H9 (cell line): Measurements from ENCODE around the gene CARD19. TPM values are rescaled to one million over a fixed set of nuclear protein-coding genes. Genes with fewer than 3 reads are reported as not detected.

Source experiments
- DNase-seq: peaks from one replicate; pipeline ENCODE4 v3.0.0-alpha.2; 2017
- H2AFZ ChIP-seq: one replicate; pipeline ENCODE4 v1.6.1; 2013; ENCODE audit warnings: mild to moderate bottlenecking, low read length, control low read depth, moderate library complexity
- H2AK5ac ChIP-seq: 2 replicates; pipeline ENCODE4 v1.6.1; 2013; ENCODE audit warnings: low read length, control low read depth, mixed read lengths; ENCODE audit not compliant: insufficient read length
- H2BK120ac ChIP-seq: one replicate; pipeline ENCODE4 v1.6.1; 2013; ENCODE audit warnings: low read depth, mild to moderate bottlenecking, low read length, control low read depth, inconsistent platforms; ENCODE audit not compliant: poor library complexity, severe bottlenecking
- H2BK12ac ChIP-seq: 2 replicates; pipeline ENCODE4 v1.6.1; 2013; ENCODE audit warnings: low read length, control low read depth, mixed read lengths, low read depth; ENCODE audit not compliant: insufficient read length
- H2BK15ac ChIP-seq: 2 replicates; pipeline ENCODE4 v1.6.1; 2013; ENCODE audit warnings: low read depth, low read length, control low read depth
- H2BK20ac ChIP-seq: one replicate; pipeline ENCODE4 v1.6.1; 2013; ENCODE audit warnings: low read depth, mild to moderate bottlenecking, low read length, control low read depth, inconsistent platforms; ENCODE audit not compliant: poor library complexity, severe bottlenecking
- H2BK5ac ChIP-seq: 2 replicates; pipeline ENCODE4 v1.6.1; 2013; ENCODE audit warnings: low read length, control low read depth, mixed read lengths; ENCODE audit not compliant: insufficient read length
- H3K14ac ChIP-seq: 2 replicates; pipeline ENCODE4 v1.6.1; 2013; ENCODE audit warnings: low read length, control low read depth; ENCODE audit not compliant: insufficient read depth
- H3K18ac ChIP-seq: 2 replicates; pipeline ENCODE4 v1.6.1; 2013; ENCODE audit warnings: low read depth, mild to moderate bottlenecking, mixed read lengths, low read length, control low read depth; ENCODE audit not compliant: insufficient read length
- H3K23ac ChIP-seq: 2 replicates; pipeline ENCODE4 v1.6.1; 2013; ENCODE audit warnings: low read length, control low read depth, mixed read lengths, low read depth; ENCODE audit not compliant: insufficient read length
- H3K23me2 ChIP-seq: 2 replicates; pipeline ENCODE4 v1.6.1; 2013; ENCODE audit warnings: low read depth, mild to moderate bottlenecking, mixed read lengths, low read length, control low read depth; ENCODE audit not compliant: insufficient read length, poor library complexity, severe bottlenecking
- H3K27ac ChIP-seq: 2 replicates; pipeline ENCODE4 v1.5.1; 2013; ENCODE audit warnings: low read length, control low read depth, mixed read lengths, low read depth; ENCODE audit not compliant: insufficient read length
- H3K27me3 ChIP-seq: 2 replicates; pipeline ENCODE4 v1.6.1; 2013; ENCODE audit warnings: low read length, control low read depth, inconsistent platforms; ENCODE audit not compliant: insufficient read depth
- H3K4ac ChIP-seq: 2 replicates; pipeline ENCODE4 v1.6.1; 2013; ENCODE audit warnings: low read depth, mild to moderate bottlenecking, control low read depth, inconsistent platforms, low read length, moderate library complexity
- H3K4me1 ChIP-seq: 2 replicates; pipeline ENCODE4 v1.6.1; 2013; ENCODE audit warnings: low read length, control low read depth, inconsistent platforms; ENCODE audit not compliant: insufficient read depth
- H3K4me2 ChIP-seq: 2 replicates; pipeline ENCODE4 v1.6.1; 2013; ENCODE audit warnings: low read length, control low read depth, mixed read lengths; ENCODE audit not compliant: insufficient read length, insufficient read depth
- H3K56ac ChIP-seq: 2 replicates; pipeline ENCODE4 v1.6.1; 2013; ENCODE audit warnings: low read depth, mild to moderate bottlenecking, mixed read lengths, low read length, control low read depth; ENCODE audit not compliant: insufficient read length
- H3K79me1 ChIP-seq: 2 replicates; pipeline ENCODE4 v1.6.1; 2013; ENCODE audit warnings: low read depth, mild to moderate bottlenecking, moderate library complexity, low read length, control low read depth, inconsistent platforms; ENCODE audit not compliant: insufficient read depth, poor library complexity, severe bottlenecking
- H3K79me2 ChIP-seq: 2 replicates; pipeline ENCODE4 v1.6.1; 2013; ENCODE audit warnings: low read length, control low read depth, inconsistent platforms; ENCODE audit not compliant: insufficient read depth
- H3K9ac ChIP-seq: 2 replicates; pipeline ENCODE4 v1.6.1; 2013; ENCODE audit warnings: low read length, control low read depth, mixed read lengths; ENCODE audit not compliant: insufficient read length; ENCODE audit errors: extremely low read depth
- H3K9me3 ChIP-seq: one replicate; pipeline ENCODE4 v1.6.1; 2013; ENCODE audit warnings: low read depth, low read length, inconsistent platforms; ENCODE audit not compliant: control insufficient read depth
- H3T11ph ChIP-seq: one replicate; pipeline ENCODE4 v1.6.1; 2013; ENCODE audit warnings: mild to moderate bottlenecking, low read length, control low read depth, inconsistent platforms
- H4K20me1 ChIP-seq: one replicate; pipeline ENCODE4 v1.6.1; 2013; ENCODE audit not compliant: control insufficient read depth, insufficient read length, insufficient read depth
- H4K5ac ChIP-seq: 2 replicates; pipeline ENCODE4 v1.6.1; 2013; ENCODE audit warnings: low read depth, mild to moderate bottlenecking, mixed read lengths, low read length, control low read depth; ENCODE audit not compliant: insufficient read length
- H4K8ac ChIP-seq: replicated peaks from 2 replicates; pipeline ENCODE4 v1.6.1; 2013; ENCODE audit warnings: low read length, control low read depth, mixed read lengths, low read depth; ENCODE audit not compliant: insufficient read length
- H4K91ac ChIP-seq: 2 replicates; pipeline ENCODE4 v1.6.1; 2013; ENCODE audit warnings: low read depth, mild to moderate bottlenecking, moderate library complexity, mixed read lengths, low read length, control low read depth; ENCODE audit not compliant: insufficient read length
- H3K27ac Mint-ChIP-seq, 3 experiments: 2 replicates in 2 of 3; 3 replicates in 1 of 3; pipeline ENCODE4 v1.8.0; 2020 to 2021; ENCODE audit warnings: mixed read lengths in 3 of 3, mild to moderate bottlenecking in 1 of 3, moderate library complexity in 1 of 3
- H3K27me3 Mint-ChIP-seq: 2 replicates; pipeline ENCODE4 v1.8.0; 2021; ENCODE audit warnings: low read depth, mild to moderate bottlenecking, moderate library complexity, mixed read lengths
- H3K36me3 Mint-ChIP-seq, 3 experiments: 2 replicates in 2 of 3; 3 replicates in 1 of 3; pipeline ENCODE4 v1.8.0; 2020 to 2021; ENCODE audit warnings: low read depth in 3 of 3, mixed read lengths in 3 of 3; ENCODE audit not compliant: insufficient read depth in 1 of 3
- H3K4me1 Mint-ChIP-seq, 2 experiments: 2 replicates each; pipeline ENCODE4 v1.8.0; 2020; ENCODE audit warnings: mixed read lengths in 2 of 2
- H3K4me3 Mint-ChIP-seq, 2 experiments: 2 replicates in 1 of 2; 3 replicates in 1 of 2; pipeline ENCODE4 v1.8.0; 2020 to 2021; ENCODE audit warnings: mild to moderate bottlenecking in 2 of 2, mixed read lengths in 2 of 2, moderate library complexity in 1 of 2
- H3K9me3 Mint-ChIP-seq, 2 experiments: 2 replicates in 1 of 2; 3 replicates in 1 of 2; pipeline ENCODE4 v1.8.0; 2020; ENCODE audit warnings: mild to moderate bottlenecking in 2 of 2, mixed read lengths in 2 of 2, moderate library complexity in 1 of 2
- WGBS: extraction: QIAGEN DNeasy Blood & Tissue Kit; methylation state at CpG from one replicate; pipeline ENCODE4 v1.1.7; 2013; ENCODE audit warnings: missing lambda C conversion rate, low lambda C conversion rate, mixed read lengths; ENCODE audit not compliant: insufficient read length; ENCODE audit errors: extremely low coverage; 5-methylcytosine and 5-hydroxymethylcytosine counted together
- total RNA-seq: library from RNA; stranded (reverse); gene quantifications from 2 replicates; pipeline ENCODE4 v1.2.1, GENCODE V29; 2021
- TF ChIP-seq, protein P1 (sequence below): fragments of 200-600 bp; sonication (generic); conservative IDR thresholded peaks from 3 replicates; pipeline ENCODE4 v1.8.0; 2021; ENCODE audit warnings: antibody characterized with exemption, mild to moderate bottlenecking

Gene CARD19
- total RNA-seq, 1 experiment from 2014 or later, result 21.4 TPM

GRCh38 chr9:93089481-93089991 is 6.5 kb upstream of the CARD19 start:
- Histone ChIP-seq H3K14ac (no peak overlapping the region), H3K27me3 (no peaks in the 10 kb centered on the region), H3K4me2 (no peak overlapping the region), H3K79me2 (no peaks in the 10 kb centered on the region), H4K8ac (no peak overlapping the region), H3K18ac (no peak overlapping the region), H2AFZ (no peak overlapping the region), H2BK5ac (no peak overlapping the region), H4K91ac (no peak overlapping the region), H3K9ac (no peak overlapping the region), H2BK120ac (no peak overlapping the region), H3K4ac (no peak overlapping the region), H2BK15ac (no peak overlapping the region), H3K23me2 (no peaks in the 10 kb centered on the region), H3T11ph (no peak overlapping the region), H2BK12ac (no peak overlapping the region), H3K9me3 (no peaks in the 10 kb centered on the region), H4K5ac (no peak overlapping the region), H3K4me1 (no peaks in the 10 kb centered on the region), H4K20me1 (peaks cover 3% of the 10 kb centered on the region), H3K27ac (no peak overlapping the region), H3K56ac (no peak overlapping the region), H2BK20ac (no peak overlapping the region), H3K23ac (no peak overlapping the region), H3K79me1 (no peaks in the 10 kb centered on the region), H2AK5ac (no peak overlapping the region)
- WGBS, result no CpG with 5 or more reads among the region's 12 CpGs
- H3K9me3 Mint-ChIP-seq, result peaks cover 6 to 9% of the 10 kb centered on the region in 2 experiments; a peak in 4 of 5 replicates
- no peak overlapping the region for H3K4me3 Mint-ChIP-seq
- H3K36me3 Mint-ChIP-seq, result peaks cover 9 to 17% (median 16%) of the 10 kb centered on the region in 3 experiments
- no peaks in the 10 kb centered on the region; the same call in 1 of the 2 replicates for H3K27me3 Mint-ChIP-seq
- TF ChIP-seq, protein P1, sequence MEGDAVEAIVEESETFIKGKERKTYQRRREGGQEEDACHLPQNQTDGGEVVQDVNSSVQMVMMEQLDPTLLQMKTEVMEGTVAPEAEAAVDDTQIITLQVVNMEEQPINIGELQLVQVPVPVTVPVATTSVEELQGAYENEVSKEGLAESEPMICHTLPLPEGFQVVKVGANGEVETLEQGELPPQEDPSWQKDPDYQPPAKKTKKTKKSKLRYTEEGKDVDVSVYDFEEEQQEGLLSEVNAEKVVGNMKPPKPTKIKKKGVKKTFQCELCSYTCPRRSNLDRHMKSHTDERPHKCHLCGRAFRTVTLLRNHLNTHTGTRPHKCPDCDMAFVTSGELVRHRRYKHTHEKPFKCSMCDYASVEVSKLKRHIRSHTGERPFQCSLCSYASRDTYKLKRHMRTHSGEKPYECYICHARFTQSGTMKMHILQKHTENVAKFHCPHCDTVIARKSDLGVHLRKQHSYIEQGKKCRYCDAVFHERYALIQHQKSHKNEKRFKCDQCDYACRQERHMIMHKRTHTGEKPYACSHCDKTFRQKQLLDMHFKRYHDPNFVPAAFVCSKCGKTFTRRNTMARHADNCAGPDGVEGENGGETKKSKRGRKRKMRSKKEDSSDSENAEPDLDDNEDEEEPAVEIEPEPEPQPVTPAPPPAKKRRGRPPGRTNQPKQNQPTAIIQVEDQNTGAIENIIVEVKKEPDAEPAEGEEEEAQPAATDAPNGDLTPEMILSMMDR, result no peak
- peak overlapping the region in 1 of 3 experiments; percentile 18; a peak in 2 of 7 replicates for H3K27ac Mint-ChIP-seq
- DNase-seq, result peak; percentile 23
- H3K4me1 Mint-ChIP-seq, result peaks cover 5 to 7% of the 10 kb centered on the region in 2 experiments; a peak in 3 of 4 replicates
